ENCODE data around the gene MASP2.

MASP2 gene

GRCh38 chr1:11056504-11056903, 9.5 kb upstream of the MASP2 start:
- Histone ChIP-seq H3K9me3 (ENCODE audit: insufficient read depth, low read depth, low read length) (no peaks in the 10 kb centered on the region), H4K20me1 (ENCODE audit: insufficient read depth, low read length, poor library complexity, severe bottlenecking) (peaks cover 16% of the 10 kb centered on the region), H2AFZ (ENCODE audit: low read length) (no peak overlapping the region), H3K4me2 (ENCODE audit: low read depth, low read length, poor library complexity, severe bottlenecking) (no peak overlapping the region), H3K9ac (ENCODE audit: low read depth, low read length, poor library complexity, severe bottlenecking) (no peak overlapping the region), H3K4me1 (ENCODE audit: insufficient read depth, low read length, poor library complexity, severe bottlenecking) (peaks cover 11% of the 10 kb centered on the region), H3F3A (ENCODE audit: low read depth) (no peaks in the 10 kb centered on the region), H3K27me3 (ENCODE audit: insufficient read depth, low read length, poor library complexity, severe bottlenecking) (no peaks in the 10 kb centered on the region), H3K9me2 (replicated peaks; ENCODE audit: low read depth, low read length) (no peaks in the 10 kb centered on the region), H3K4me3 (ENCODE audit: low read length, poor library complexity, severe bottlenecking) (no peak overlapping the region), H3K79me2 (ENCODE audit: insufficient read depth, low read length) (peaks cover 38% of the 10 kb centered on the region), H3K36me3 (ENCODE audit: insufficient read depth, low read length) (peaks cover 11% of the 10 kb centered on the region; the same call in 1 of the 2 replicates)
- TF ChIP-seq CTCF (conservative IDR thresholded peaks at IDR 0.05; ENCODE audit: low read length) (no peak), EZH2phosphoT487 (IDR thresholded peaks at IDR 0.05; ENCODE audit: borderline replicate concordance) (no peak)

GRCh38 chr1:11055676-11056075, 8.6 kb upstream of the MASP2 start:
- Histone ChIP-seq H3K4me3 (ENCODE audit: low read length, poor library complexity, severe bottlenecking) (no peak overlapping the region), H3K9me3 (ENCODE audit: insufficient read depth, low read depth, low read length) (no peaks in the 10 kb centered on the region), H4K20me1 (ENCODE audit: insufficient read depth, low read length, poor library complexity, severe bottlenecking) (peaks cover 16% of the 10 kb centered on the region), H2AFZ (ENCODE audit: low read length) (no peak overlapping the region), H3F3A (ENCODE audit: low read depth) (no peaks in the 10 kb centered on the region), H3K4me1 (ENCODE audit: insufficient read depth, low read length, poor library complexity, severe bottlenecking) (peaks cover 2% of the 10 kb centered on the region), H3K27me3 (ENCODE audit: insufficient read depth, low read length, poor library complexity, severe bottlenecking) (no peaks in the 10 kb centered on the region), H3K36me3 (ENCODE audit: insufficient read depth, low read length) (peaks cover 11% of the 10 kb centered on the region; the same call in 1 of the 2 replicates), H3K9me2 (replicated peaks; ENCODE audit: low read depth, low read length) (no peaks in the 10 kb centered on the region), H3K9ac (ENCODE audit: low read depth, low read length, poor library complexity, severe bottlenecking) (no peak overlapping the region), H3K4me2 (ENCODE audit: low read depth, low read length, poor library complexity, severe bottlenecking) (no peak overlapping the region), H3K79me2 (ENCODE audit: insufficient read depth, low read length) (peaks cover 31% of the 10 kb centered on the region)
- TF ChIP-seq EZH2phosphoT487 (IDR thresholded peaks at IDR 0.05; ENCODE audit: borderline replicate concordance) (no peak), CTCF (conservative IDR thresholded peaks at IDR 0.05; ENCODE audit: low read length) (no peak)

GRCh38 chr1:11054666-11055065, 7.6 kb upstream of the MASP2 start:
- Histone ChIP-seq H3K79me2 (ENCODE audit: insufficient read depth, low read length) (peaks cover 26% of the 10 kb centered on the region), H2AFZ (ENCODE audit: low read length) (no peak overlapping the region), H3F3A (ENCODE audit: low read depth) (no peaks in the 10 kb centered on the region), H3K9me3 (ENCODE audit: insufficient read depth, low read depth, low read length) (no peaks in the 10 kb centered on the region), H3K4me1 (ENCODE audit: insufficient read depth, low read length, poor library complexity, severe bottlenecking) (no peaks in the 10 kb centered on the region), H3K36me3 (ENCODE audit: insufficient read depth, low read length) (peaks cover 11% of the 10 kb centered on the region; the same call in 1 of the 2 replicates), H3K9me2 (replicated peaks; ENCODE audit: low read depth, low read length) (no peaks in the 10 kb centered on the region), H4K20me1 (ENCODE audit: insufficient read depth, low read length, poor library complexity, severe bottlenecking) (peaks cover 16% of the 10 kb centered on the region), H3K9ac (ENCODE audit: low read depth, low read length, poor library complexity, severe bottlenecking) (no peak overlapping the region), H3K4me3 (ENCODE audit: low read length, poor library complexity, severe bottlenecking) (no peak overlapping the region), H3K27me3 (ENCODE audit: insufficient read depth, low read length, poor library complexity, severe bottlenecking) (no peaks in the 10 kb centered on the region), H3K4me2 (ENCODE audit: low read depth, low read length, poor library complexity, severe bottlenecking) (no peak overlapping the region)
- TF ChIP-seq EZH2phosphoT487 (IDR thresholded peaks at IDR 0.05; ENCODE audit: borderline replicate concordance): no peak
- no peak for TF ChIP-seq CTCF (conservative IDR thresholded peaks at IDR 0.05; ENCODE audit: low read length)
